ENCODE measurements around the gene SMC2.

SMC2 gene

DNA sequence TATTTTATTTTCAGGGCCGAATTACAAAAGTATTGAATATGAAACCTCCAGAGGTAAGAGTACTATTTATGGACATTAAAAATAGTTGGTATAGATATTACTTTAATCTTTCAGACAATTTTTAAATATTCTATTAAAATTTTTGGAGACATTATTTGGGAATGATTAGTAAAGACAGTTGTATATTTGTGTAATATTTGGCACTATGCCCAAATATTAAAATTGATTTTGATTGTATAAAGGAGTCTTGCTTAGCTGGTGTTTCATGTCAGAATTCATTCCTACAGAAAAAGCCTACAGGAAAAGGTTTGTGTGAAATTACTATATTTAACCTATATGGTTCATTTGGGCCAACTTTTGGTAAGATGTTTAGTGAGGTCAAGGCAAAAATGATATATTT is 5.5 kb downstream of the SMC2 start:
- FAIRE-seq (no peak), DNase-seq (ENCODE audit: insufficient read length, low spot score) (no peak)

GRCh38 chr9:104104360-104104759 is 10.3 kb downstream of the SMC2 start:
- DNase-seq (ENCODE audit: insufficient read length, low spot score), result no peak
- no peak for FAIRE-seq

GRCh38 chr9:104107799-104108198 is 13.7 kb downstream of the SMC2 start:
- FAIRE-seq (no peak), DNase-seq (ENCODE audit: insufficient read length, low spot score) (no peak)

GRCh38 chr9:104108315-104108714 is 14.2 kb downstream of the SMC2 start:
- no peak for FAIRE-seq

DNA sequence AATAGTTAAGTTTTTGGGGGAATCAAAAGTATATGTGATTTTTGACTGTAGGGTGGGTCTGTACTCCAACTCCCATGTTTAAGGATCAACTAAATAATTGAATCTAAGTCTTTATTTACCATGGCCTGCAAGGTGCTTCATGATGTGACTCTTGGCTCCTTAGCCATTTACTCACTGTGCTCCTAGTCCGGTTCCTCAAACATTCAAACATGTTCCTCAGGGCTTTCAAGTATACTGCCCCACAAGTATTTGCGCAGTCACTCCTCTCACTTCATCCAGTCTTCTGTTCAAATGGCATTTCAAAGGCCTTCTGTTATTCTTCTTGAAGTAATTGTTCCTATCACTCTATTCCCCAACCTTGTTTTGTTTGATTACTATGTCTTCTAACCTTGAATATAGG is 16.4 kb downstream of the SMC2 start:
- DNase-seq (ENCODE audit: insufficient read length, low spot score), result no peak
- FAIRE-seq, result no peak

More at GRCh38 chr9:104108315-104108714, 14.2 kb downstream of the SMC2 start:
- DNase-seq (ENCODE audit: insufficient read length, low spot score), result no peak

DNA sequence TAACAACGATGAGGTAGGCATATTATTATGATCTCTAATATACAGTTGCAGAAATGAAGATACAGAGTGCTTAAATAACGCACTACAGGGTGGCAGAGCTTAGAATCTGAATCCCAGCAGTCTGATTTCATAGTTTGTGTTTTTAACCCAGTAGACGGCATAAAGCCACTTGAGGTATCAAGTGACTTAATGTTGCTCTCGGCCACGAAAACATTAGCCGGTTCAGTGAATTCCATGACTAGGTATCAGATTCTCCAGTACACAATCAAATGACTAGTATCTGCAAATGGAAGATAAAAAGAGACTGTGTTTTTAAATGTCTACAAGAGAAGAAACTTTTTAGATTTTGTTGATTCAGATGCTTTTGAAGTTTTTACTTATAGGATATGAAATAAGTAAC is 24.8 kb downstream of the SMC2 start:
- FAIRE-seq (no peak), DNase-seq (ENCODE audit: insufficient read length, low spot score) (no peak)

DNA sequence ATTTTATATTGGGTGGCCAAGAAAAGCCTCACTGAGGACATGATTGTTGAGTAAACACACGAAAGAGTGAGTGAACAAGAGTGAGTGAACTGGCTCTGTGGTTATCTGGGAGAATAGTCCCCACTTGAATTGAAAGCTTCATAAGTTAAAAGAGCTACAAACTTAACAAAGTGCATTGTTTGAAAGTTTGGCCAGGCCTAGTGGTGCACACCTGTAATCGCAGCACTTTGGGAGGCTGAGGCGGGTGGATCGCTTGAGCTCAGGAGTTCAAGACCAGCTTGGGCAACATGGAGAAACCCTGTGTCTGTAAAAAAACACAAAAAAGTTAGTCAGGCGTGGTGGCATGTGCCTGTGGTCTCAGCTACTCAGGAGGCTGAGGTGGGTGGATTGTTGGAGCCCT is 26.9 kb downstream of the SMC2 start:
- FAIRE-seq, result no peak
- DNase-seq (ENCODE audit: insufficient read length, low spot score), result no peak

DNA sequence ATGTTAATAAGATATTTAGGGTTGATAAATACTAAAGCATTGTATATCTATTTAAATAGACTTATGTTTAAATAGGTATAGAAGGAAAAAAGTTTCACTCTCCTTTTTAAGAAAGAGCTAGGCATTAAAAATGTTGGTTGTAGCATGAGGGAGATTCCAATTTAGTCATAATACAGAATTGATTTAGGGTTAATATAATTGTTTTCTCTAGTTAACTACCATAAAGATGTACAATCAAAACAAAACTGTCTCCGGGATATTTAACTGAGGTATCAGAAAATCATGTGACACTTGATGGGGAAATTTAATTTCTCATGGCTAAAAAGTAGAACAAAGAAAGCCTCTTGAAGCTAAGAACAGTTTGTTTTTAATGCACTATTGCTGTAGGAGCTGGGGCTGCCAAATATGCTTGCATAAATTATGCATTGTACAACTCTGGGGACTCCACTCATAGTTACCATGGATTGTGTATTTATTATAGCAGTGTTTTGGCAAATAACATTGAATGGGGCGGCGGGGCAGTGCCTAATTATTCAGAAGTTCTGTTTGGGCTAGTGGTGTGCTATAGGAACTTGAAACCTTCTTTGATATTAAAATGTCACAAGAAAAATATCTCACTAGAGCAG is 44.2 kb downstream of the SMC2 start:
- no peak for FAIRE-seq
- no peak for DNase-seq (ENCODE audit: insufficient read length, low spot score)

DNA sequence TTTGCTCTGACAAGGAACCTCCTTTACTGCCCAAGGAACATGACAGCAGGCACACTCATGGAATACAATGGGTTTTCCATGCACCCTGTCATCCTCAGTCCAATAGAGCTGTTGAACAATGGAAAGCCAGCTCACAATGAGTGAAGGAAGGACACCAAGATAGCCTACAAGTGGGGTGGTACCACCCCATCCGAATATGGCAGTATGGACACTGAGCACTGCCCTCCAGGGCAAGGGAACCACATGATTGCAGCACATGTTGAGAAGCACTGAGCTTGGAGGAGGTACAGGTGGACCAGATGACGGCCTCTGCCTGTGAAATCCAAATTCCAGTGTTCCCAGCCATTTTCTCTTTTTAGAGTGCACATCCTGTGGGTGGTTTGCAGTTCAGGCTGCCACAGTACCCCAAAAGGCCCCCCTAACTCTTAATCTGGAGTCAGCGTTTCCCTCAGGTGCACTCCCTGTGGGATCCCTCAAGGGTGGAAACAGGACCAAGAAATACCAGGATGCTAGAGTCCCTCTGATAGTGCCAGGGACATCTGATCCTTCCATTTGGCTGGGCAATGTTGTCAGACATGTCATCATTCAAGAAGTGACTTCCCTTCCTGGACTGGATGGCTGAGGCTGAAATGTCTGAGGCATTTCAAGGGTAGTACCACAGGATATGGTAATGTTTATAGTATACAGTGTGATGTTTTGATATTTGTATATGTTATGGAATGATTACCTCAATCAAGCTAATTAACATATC is 48.9 kb downstream of the SMC2 start:
- DNase-seq (ENCODE audit: insufficient read length, low spot score), result no peak
- no peak for FAIRE-seq

GRCh38 chr9:104143550-104143910 is 49.4 kb downstream of the SMC2 start:
- DNase-seq (ENCODE audit: insufficient read length, low spot score) (no peak), FAIRE-seq (no peak)

DNA sequence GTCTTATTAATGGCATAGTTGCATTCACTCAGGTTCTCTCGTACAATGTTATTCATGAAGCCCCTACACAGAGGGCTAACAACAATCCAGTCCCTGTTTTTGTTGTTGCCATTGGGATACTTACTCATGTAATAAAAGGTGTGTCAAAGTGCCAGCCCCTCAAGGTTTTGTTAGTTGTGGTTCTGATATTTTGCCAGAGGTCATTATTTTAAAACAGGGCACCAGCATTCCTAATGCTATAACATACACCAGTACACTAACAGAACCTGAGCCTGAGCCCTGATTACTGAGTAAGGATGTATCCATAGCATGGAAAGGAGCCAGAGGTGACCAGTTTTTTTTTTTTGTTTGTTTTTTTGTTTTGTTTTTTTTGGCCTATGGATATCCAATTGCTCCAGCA is 50.2 kb downstream of the SMC2 start:
- DNase-seq (ENCODE audit: insufficient read length, low spot score), result no peak
- no peak for FAIRE-seq

GRCh38 chr9:104173067-104173466 is 79.0 kb downstream of the SMC2 start:
- no peak for FAIRE-seq

GRCh38 chr9:104177003-104177611 is 83.0 kb downstream of the SMC2 start:
- DNase-seq (ENCODE audit: insufficient read length, low spot score) (no peak), FAIRE-seq (no peak)

More at GRCh38 chr9:104173067-104173466, 79.0 kb downstream of the SMC2 start:
- DNase-seq (ENCODE audit: insufficient read length, low spot score), result no peak

GRCh38 chr9:104177676-104178075 is 83.6 kb downstream of the SMC2 start:
- FAIRE-seq, result no peak

More at GRCh38 chr9:104177676-104178075, 83.6 kb downstream of the SMC2 start:
- no peak for DNase-seq (ENCODE audit: insufficient read length, low spot score)
